Epithelial cell of proximal tubule (primary cell): ENCODE results near the gene CCDC59. TPM values are rescaled to one million over a fixed set of nuclear protein-coding genes. Genes with fewer than 3 reads are reported as not detected.

Experiments
- DNase-seq: peaks from one replicate; pipeline ENCODE4 v3.0.0-alpha.2; 2011; ENCODE audit warnings: low read depth
- H3K4me3 ChIP-seq: 2 replicates; pipeline ENCODE4 v1.5.1; 2011; ENCODE audit warnings: low read depth, mild to moderate bottlenecking, low read length
- CTCF ChIP-seq: conservative IDR thresholded peaks from 2 replicates; pipeline ENCODE4 v1.5.1; 2012; ENCODE audit warnings: low read depth, mild to moderate bottlenecking, low read length
- total RNA-seq: library from RNA; depleted of rRNA; stranded (reverse); fragments of >200 nt; gene quantifications from 2 replicates; pipeline ENCODE4 v1.2.3, GENCODE V29; 2015

The CCDC59 gene
- 83.2 and 109 TPM in 2 replicates for total RNA-seq

- peak; percentile 87 for DNase-seq
- peak; percentile 91 for TF ChIP-seq CTCF
- H3K4me3 ChIP-seq = peak within 1 kb of the TSS; percentile 96
Measured at GRCh38 chr12:82358200-82359114, at the start of gene CCDC59, which contains the start of gene METTL25. CCDC59 (minus strand) TSS chr12:82358387; CDS start chr12:82358376, 11 bp downstream. METTL25 (plus strand) TSS chr12:82358529; CDS start chr12:82358566, 37 bp downstream.

GRCh38 chr12:82407481-82407880, 49.3 kb upstream of the CCDC59 start:
- TF ChIP-seq CTCF = no peak

GRCh38 chr12:82406651-82407050, 48.5 kb upstream of the CCDC59 start:
- TF ChIP-seq CTCF = no peak
- DNase-seq = no peak
- no peak overlapping the region for H3K4me3 ChIP-seq

More at GRCh38 chr12:82407481-82407880, 49.3 kb upstream of the CCDC59 start:
- DNase-seq = no peak
- no peak overlapping the region for H3K4me3 ChIP-seq

GRCh38 chr12:82400819-82401218, 42.6 kb upstream of the CCDC59 start:
- DNase-seq = no peak
- TF ChIP-seq CTCF = no peak
- H3K4me3 ChIP-seq = no peak overlapping the region

- DNase-seq = no peak
- H3K4me3 ChIP-seq = no peak overlapping the region
- TF ChIP-seq CTCF = no peak
Measured at GRCh38 chr12:82398879-82399278, 40.7 kb upstream of the CCDC59 start.

- peak; percentile 10 for DNase-seq
- no peak overlapping the region for H3K4me3 ChIP-seq
- peak; percentile 77 for TF ChIP-seq CTCF
Measured at GRCh38 chr12:82383930-82384552, 25.9 kb upstream of the CCDC59 start.
